C4-2B (cell line): ENCODE measurements around the gene PCNX3.

Experiments used
- H3K27ac ChIP-seq: fragments of 450-650 bp; 2 replicates; pipeline ENCODE4 v1.5.1; 2017
- ZFX ChIP-seq: fragments of 450-650 bp; IDR thresholded peaks from 2 replicates; pipeline ENCODE4 v1.6.1; 2017
- TF ChIP-seq, protein P1 (sequence below): fragments of 450-650 bp; conservative IDR thresholded peaks from 2 replicates; pipeline ENCODE4 v1.5.1; 2017; ENCODE audit warnings: mild to moderate bottlenecking

The PCNX3 gene

DNA sequence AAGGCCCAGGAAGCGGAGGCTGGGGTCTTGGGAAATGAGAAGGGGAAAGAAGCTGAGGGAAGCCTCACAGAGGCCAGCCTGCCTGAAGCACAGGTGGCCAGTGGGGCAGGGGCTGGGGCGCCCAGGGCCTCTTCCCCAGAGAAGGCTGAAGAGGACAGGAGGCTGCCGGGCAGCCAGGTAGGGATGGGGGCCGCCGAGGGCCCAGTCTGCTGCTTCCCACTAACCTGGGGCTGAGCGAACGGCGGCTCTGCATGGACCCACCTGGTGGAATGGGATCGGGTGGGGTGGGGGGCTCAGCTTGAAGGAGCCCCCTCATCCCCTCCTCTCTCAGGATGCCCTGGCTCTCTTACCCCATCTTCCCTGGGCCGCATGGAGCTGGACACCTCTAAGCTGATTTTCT lies 32.0 kb upstream of the PCNX3 start:
- TF ChIP-seq, protein P1, sequence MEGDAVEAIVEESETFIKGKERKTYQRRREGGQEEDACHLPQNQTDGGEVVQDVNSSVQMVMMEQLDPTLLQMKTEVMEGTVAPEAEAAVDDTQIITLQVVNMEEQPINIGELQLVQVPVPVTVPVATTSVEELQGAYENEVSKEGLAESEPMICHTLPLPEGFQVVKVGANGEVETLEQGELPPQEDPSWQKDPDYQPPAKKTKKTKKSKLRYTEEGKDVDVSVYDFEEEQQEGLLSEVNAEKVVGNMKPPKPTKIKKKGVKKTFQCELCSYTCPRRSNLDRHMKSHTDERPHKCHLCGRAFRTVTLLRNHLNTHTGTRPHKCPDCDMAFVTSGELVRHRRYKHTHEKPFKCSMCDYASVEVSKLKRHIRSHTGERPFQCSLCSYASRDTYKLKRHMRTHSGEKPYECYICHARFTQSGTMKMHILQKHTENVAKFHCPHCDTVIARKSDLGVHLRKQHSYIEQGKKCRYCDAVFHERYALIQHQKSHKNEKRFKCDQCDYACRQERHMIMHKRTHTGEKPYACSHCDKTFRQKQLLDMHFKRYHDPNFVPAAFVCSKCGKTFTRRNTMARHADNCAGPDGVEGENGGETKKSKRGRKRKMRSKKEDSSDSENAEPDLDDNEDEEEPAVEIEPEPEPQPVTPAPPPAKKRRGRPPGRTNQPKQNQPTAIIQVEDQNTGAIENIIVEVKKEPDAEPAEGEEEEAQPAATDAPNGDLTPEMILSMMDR = no peak
- TF ChIP-seq ZFX = no peak
- no peak overlapping the region for H3K27ac ChIP-seq

DNA sequence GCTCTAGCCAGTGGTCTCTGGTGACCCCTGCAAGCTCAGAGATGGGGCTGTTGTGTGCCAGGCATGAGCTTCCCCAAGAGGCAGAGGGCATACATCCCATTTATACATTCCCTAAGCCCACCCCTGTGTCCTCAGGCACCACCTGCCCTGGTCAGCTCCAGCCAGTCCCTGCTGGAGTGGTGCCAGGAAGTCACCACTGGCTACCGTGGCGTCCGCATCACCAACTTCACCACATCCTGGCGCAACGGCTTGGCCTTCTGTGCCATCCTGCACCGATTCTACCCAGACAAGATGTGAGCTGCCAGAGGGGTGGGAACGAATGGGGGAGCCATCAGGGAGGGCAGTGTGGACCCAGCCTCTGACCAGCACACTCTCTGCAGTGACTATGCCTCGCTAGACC lies 31.5 kb upstream of the PCNX3 start:
- H3K27ac ChIP-seq = no peak overlapping the region
- TF ChIP-seq, protein P1 = no peak
- TF ChIP-seq ZFX = no peak

DNA sequence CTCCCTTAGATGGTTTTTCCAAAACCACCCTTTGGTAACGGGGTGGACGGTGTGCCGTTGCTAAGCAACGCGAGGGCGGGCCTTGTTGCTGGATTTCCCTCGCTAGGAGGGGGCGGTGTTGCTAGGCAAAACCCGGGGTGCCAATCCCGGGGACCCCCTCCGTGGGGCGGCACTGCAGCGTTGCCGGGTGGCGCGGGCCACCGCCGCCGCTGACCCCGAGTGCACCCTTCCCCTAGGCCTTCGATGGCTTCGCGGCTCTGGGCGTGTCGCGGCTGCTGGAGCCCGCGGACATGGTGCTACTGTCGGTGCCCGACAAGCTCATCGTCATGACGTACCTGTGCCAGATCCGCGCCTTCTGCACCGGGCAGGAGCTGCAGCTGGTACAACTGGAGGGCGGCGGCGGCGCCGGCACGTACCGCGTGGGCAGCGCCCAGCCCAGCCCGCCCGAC lies 30.8 kb upstream of the PCNX3 start:
- no peak for TF ChIP-seq ZFX
- TF ChIP-seq, protein P1 = no peak
- H3K27ac ChIP-seq = no peak overlapping the region

DNA sequence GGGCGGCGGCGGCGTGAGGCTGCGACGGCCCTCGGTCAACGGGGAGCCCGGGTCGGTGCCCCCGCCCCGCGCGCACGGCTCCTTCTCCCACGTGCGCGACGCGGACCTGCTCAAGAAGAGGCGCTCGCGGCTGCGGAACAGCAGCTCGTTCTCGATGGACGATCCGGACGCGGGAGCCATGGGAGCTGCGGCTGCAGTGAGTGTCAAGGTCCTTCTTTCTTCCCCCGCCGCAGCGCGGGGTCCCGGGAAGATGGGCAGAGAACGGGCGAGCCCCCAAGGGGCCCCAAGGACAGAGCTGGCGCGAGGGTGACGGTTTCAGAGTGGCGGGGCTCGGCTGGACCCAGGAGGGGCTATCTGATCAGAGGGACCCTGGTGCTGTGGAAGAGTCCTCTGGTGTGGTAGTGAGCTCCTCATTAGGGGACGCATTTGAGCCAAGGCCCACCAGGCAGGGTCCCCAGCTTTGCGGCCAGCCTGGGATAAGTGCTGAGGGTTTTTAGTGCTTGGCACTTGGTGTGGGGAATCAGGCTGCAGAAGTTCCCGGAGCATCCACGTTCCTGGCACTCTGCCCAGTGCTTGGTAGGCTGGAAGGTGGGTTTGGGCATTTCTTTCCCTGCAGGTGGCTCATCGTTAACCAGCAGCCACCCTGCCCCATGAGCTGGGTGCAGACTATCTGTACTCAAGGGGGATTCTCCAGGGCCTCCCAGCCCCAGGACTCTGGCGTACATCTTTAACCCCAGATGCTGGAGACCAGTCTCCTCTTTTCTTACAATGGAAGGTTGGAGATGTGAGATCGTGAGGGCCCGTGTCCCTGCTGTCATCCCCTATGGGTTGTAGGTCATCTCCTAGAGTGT lies 30.0 kb upstream of the PCNX3 start:
- TF ChIP-seq, protein P1 = no peak
- no peak for TF ChIP-seq ZFX

DNA sequence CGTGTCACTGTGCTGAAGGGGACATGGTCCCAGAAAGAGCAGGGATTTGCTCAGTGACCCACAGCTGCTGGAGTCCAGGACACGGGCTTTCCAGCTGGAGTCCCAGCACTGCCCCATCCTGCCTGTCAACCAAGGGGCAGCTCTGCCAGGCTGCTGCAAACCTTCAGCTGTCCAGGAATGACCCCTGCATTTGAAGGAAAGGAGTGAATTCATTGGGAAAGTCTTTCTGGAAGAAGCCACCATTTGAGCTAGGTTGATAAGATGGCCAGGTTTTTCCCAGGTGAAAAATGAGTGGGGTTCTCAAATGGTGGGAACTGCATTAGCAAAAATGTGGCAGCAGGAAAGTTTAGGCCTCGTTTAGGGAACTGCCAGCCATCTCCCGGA lies 29.3 kb upstream of the PCNX3 start:
- TF ChIP-seq ZFX = no peak
- TF ChIP-seq, protein P1 = no peak
- no peak overlapping the region for H3K27ac ChIP-seq

More for the DNA sequence above, 30.0 kb upstream of the PCNX3 start:
- H3K27ac ChIP-seq = no peak overlapping the region

DNA sequence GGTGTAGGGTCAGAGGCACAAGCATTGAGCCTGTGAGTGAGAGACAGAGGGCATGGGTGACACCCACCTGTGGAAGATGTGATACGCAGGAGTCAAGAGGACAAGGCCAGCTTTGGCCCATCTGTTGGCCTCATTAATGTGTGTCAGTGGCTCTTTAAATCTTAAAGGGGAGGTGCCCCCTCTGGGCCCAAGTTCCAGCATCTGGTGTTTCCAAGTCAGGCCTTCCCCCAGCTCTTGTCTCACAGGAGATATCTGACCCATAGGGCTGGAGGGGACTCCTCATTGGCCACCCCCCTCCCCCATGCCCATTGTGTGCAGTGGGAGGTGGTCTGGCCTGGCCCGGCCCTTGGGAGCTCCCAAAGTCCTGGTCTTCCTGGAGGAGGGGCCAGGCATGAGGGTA lies 28.9 kb upstream of the PCNX3 start:
- H3K27ac ChIP-seq = no peak overlapping the region
- TF ChIP-seq, protein P1 = no peak
- TF ChIP-seq ZFX = no peak

DNA sequence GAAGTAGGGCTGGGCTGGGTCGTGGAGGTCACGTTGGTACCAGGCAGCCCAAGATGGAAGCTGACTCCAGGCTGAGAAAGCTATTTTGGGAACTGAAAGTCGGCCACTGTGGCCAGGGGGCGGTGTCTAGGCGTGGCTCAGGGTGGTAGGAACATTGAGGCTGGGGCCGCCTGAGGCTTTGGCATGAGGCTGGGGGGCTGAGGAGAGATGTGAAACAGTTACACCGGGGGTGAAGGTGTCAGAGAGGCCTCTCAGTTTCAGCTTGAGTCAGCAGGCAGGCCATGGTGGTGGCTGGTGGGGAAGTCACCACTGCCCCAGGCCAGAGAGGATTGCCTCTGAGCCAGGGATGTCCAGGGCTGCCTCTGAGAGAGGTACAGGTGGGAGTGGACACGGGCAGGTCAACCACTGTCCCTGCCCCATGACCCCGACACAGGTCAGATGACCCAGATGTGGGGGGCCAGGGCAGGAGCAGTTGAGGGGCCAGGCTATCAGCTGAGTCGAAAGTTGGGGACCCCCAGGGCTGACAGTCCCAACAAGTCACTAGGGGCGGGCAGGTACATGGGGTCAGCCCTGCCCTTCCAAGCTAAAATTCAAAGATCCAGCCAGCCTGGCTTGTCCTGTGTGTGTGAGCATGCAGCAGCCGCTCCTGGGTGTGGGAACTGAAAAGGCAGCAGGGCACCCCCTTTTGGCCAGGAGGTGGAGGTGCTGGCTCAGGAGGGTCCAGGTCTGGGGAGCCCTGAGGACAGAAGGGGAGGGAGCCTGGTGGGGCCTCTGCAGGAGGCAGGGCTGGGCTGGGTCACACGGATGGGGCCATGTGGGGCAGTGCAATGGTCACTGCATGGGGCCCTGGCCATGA lies 27.1 kb upstream of the PCNX3 start:
- no peak overlapping the region for H3K27ac ChIP-seq
- TF ChIP-seq ZFX = no peak
- TF ChIP-seq, protein P1 = no peak; the same call in 1 of the 2 replicates
